Measurements from ENCODE around the gene CFAP74.

DNA sequence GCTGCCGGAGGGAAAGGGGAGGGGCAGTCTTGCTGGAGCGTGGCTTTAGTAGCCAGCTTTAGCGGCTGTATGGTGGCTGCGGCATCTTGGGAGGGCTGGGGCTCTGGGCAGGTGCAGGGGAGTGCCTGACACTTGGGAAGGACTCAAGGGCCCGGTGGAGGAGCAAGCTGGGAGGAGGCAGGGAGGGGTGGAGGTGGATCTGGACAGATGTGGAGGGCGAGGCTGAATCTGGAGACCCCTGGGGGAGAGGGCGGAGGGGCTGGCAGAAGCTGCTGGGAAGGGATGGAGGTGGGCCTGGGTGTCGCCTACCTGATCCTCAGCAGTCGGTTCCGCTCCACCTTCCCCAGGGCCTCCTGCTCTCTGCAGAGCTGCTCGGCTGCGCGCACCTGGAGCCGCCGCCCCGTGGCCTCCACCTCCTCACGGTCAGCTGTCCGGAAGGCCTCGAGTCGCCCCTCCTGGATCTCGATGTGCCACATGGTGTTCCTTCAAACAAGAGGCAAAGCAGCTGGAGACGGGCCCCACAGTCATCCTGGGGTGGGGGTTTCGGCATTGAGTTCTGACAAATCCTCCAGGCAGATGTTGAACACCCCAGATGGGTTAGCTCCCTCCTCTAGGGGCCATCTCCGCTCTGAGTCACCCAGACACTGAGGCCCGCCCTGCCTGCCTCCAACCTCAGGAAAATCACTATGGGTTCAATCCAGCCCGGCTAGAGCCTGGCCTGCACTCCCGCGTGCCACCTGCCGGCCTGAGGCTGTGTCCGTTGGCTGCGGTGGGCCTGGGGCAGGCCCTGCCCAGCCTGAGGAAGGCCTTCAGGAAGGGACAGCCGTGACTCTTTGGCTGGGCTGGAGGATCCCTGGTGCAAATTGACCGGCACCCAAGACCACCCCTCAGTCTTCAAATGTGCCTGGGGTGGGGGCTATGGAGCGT is 29.6 kb downstream of the CFAP74 start:
- TF ChIP-seq, protein P1, sequence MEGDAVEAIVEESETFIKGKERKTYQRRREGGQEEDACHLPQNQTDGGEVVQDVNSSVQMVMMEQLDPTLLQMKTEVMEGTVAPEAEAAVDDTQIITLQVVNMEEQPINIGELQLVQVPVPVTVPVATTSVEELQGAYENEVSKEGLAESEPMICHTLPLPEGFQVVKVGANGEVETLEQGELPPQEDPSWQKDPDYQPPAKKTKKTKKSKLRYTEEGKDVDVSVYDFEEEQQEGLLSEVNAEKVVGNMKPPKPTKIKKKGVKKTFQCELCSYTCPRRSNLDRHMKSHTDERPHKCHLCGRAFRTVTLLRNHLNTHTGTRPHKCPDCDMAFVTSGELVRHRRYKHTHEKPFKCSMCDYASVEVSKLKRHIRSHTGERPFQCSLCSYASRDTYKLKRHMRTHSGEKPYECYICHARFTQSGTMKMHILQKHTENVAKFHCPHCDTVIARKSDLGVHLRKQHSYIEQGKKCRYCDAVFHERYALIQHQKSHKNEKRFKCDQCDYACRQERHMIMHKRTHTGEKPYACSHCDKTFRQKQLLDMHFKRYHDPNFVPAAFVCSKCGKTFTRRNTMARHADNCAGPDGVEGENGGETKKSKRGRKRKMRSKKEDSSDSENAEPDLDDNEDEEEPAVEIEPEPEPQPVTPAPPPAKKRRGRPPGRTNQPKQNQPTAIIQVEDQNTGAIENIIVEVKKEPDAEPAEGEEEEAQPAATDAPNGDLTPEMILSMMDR (IDR thresholded peaks at IDR 0.05; ENCODE audit: extremely low read depth in 1 of 2, insufficient read depth in 1 of 2, low read depth in 1 of 2, low read length in 2 of 2): no peak
- TF ChIP-seq FOS (IDR thresholded peaks at IDR 0.05; ENCODE audit: borderline replicate concordance, insufficient read depth, low read length): no peak
- no peak for TF ChIP-seq POLR2A (IDR thresholded peaks at IDR 0.05; ENCODE audit: low read depth, low read length)
- no peak for TF ChIP-seq MAX (IDR thresholded peaks at IDR 0.05; ENCODE audit: insufficient read depth, insufficient read length)

All from endothelial cell of umbilical vein (primary cell).